A549 (cell line): ENCODE measurements around the gene ACYP2. TPM values are rescaled to one million over a fixed set of nuclear protein-coding genes. Genes with fewer than 3 reads are reported as not detected.

Source experiments
- ATAC-seq, 2 experiments: fragments of 200-7000 bp in 1 of 2; fragments of >200 bp in 1 of 2; cut with Nextera tagmentation in 1 of 2; cut with Tn5 transposase in 1 of 2; 3 replicates each; pipeline versions ENCODE4 v1.8.0 to v1.9.1; 2018 to 2020; ENCODE audit warnings: mild to moderate bottlenecking in 1 of 2, moderate library complexity in 1 of 2
- CTCF ChIA-PET: fragments of 300-600 bp; sonication (Branson Sonifier 250); formaldehyde crosslinking; extraction: SDS; loops from one replicate; lab custom pipeline; 2021; ENCODE audit warnings: antibody characterized with exemption, inconsistent platforms; lab: Yijun Ruan, JAX
- POLR2A ChIA-PET: fragments of 350-600 bp; formaldehyde crosslinking; extraction: SDS; loops from one replicate; lab custom pipeline; 2021; ENCODE audit warnings: antibody characterized with exemption, inconsistent platforms; lab: Yijun Ruan, JAX
- DNase-seq, 2 experiments: peaks; one replicate each; pipeline versions ENCODE4 v3.0.0 to v3.0.0-alpha.2; 2011 to 2016; ENCODE audit warnings: low read depth in 1 of 2, low spot score in 1 of 2
- FAIRE-seq: peaks from 2 replicates; lab custom pipeline; 2011; peaks lifted over from hg19 to GRCh38; lab: Jason Lieb, UNC
- H3K27ac ChIP-seq, 2 experiments: fragments of >200 bp; sonication (Bioruptor Twin); formaldehyde crosslinking; 3 replicates each; pipeline ENCODE4 v1.5.1; 2016 to 2017
- H3K4me1 ChIP-seq: fragments of >200 bp; sonication (Bioruptor Twin); formaldehyde crosslinking; 3 replicates; pipeline ENCODE4 v1.6.1; 2016
- H3K4me2 ChIP-seq: fragments of >200 bp; sonication (Bioruptor Twin); formaldehyde crosslinking; 3 replicates; pipeline ENCODE4 v1.6.1; 2016
- H3K4me3 ChIP-seq: fragments of >200 bp; sonication (Bioruptor Twin); formaldehyde crosslinking; 3 replicates; pipeline ENCODE4 v1.5.1; 2016
- H3K9me3 ChIP-seq: fragments of >200 bp; sonication (Bioruptor Twin); formaldehyde crosslinking; 3 replicates; pipeline ENCODE4 v1.6.1; 2016
- BHLHE40 ChIP-seq: IDR thresholded peaks from 2 replicates; pipeline ENCODE4 v1.6.1; 2012; ENCODE audit warnings: low read depth, low read length, inconsistent platforms
- CBX2 ChIP-seq: fragments of 200-600 bp; sonication (generic); IDR thresholded peaks from 2 replicates; pipeline ENCODE4 v1.6.1; 2016; ENCODE audit warnings: low read depth, mild to moderate bottlenecking, borderline replicate concordance
- CBX8 ChIP-seq: fragments of 200-600 bp; sonication (generic); IDR thresholded peaks from 2 replicates; pipeline ENCODE4 v1.6.1; 2016
- CHD4 ChIP-seq: fragments of 200-600 bp; sonication (generic); IDR thresholded peaks from 2 replicates; pipeline ENCODE4 v1.6.1; 2016; ENCODE audit warnings: antibody characterized with exemption, mild to moderate bottlenecking, borderline replicate concordance
- FOSB ChIP-seq: fragments of 250-450 bp; sonication (Bioruptor Pico); IDR thresholded peaks from 2 replicates; pipeline ENCODE4 v1.5.0; 2020; ENCODE audit warnings: mild to moderate bottlenecking, moderate library complexity
- FOSL2 ChIP-seq, 2 experiments: fragments of 450-650 bp in 1 of 2; fragments of >200 bp in 1 of 2; sonication (Bioruptor Twin) in 1 of 2; formaldehyde crosslinking; IDR thresholded peaks; 2 replicates each; pipeline versions ENCODE4 v1.5.0 to v1.6.1; 2016 to 2020; ENCODE audit warnings: mild to moderate bottlenecking in 1 of 2, moderate library complexity in 1 of 2
- HOXA7 ChIP-seq: fragments of 250-450 bp; sonication (Bioruptor Pico); IDR thresholded peaks from 2 replicates; pipeline ENCODE4 v1.5.0; 2020; ENCODE audit warnings: mild to moderate bottlenecking, moderate library complexity
- HOXB5 ChIP-seq: fragments of 250-450 bp; sonication (Bioruptor Pico); IDR thresholded peaks from 2 replicates; pipeline ENCODE4 v1.5.0; 2020; ENCODE audit warnings: mild to moderate bottlenecking, moderate library complexity
- JUN ChIP-seq, 2 experiments: fragments of >200 bp; sonication (Bioruptor Twin); formaldehyde crosslinking; IDR thresholded peaks; 2 replicates in 1 of 2; 3 replicates in 1 of 2; pipeline ENCODE4 v1.6.1; 2016 to 2017
- MAFK ChIP-seq: fragments of 450-650 bp; IDR thresholded peaks from 2 replicates; pipeline ENCODE4 v1.6.1; 2014; ENCODE audit not compliant: partially characterized antibody
- NFE2L2 ChIP-seq: fragments of 150-350 bp; conservative IDR thresholded peaks from 2 replicates; pipeline ENCODE4 v1.6.1; 2014; ENCODE audit warnings: low read length
- NPAS2 ChIP-seq: fragments of 250-450 bp; sonication (Bioruptor Pico); IDR thresholded peaks from 2 replicates; pipeline ENCODE4 v1.8.0; 2022; ENCODE audit warnings: mild to moderate bottlenecking, moderate library complexity, borderline replicate concordance
- NR3C1 ChIP-seq: fragments of >200 bp; sonication (Bioruptor Twin); formaldehyde crosslinking; IDR thresholded peaks from 3 replicates; pipeline ENCODE4 v1.6.1; 2017
- PHF8 ChIP-seq: fragments of 200-600 bp; sonication (generic); IDR thresholded peaks from 2 replicates; pipeline ENCODE4 v1.6.1; 2016; ENCODE audit warnings: low read depth, mild to moderate bottlenecking, antibody characterized with exemption, moderate library complexity, borderline replicate concordance
- POLR2A ChIP-seq: IDR thresholded peaks from 2 replicates; pipeline ENCODE4 v1.6.1; 2012; ENCODE audit warnings: mild to moderate bottlenecking, low read length
- RAD21 ChIP-seq, 2 experiments: fragments of >200 bp in 1 of 2; sonication (Bioruptor Twin) in 1 of 2; formaldehyde crosslinking in 1 of 2; IDR thresholded peaks in 1 of 2; conservative IDR thresholded peaks in 1 of 2; 2 replicates in 1 of 2; 3 replicates in 1 of 2; pipeline ENCODE4 v1.6.1; 2012 to 2018; ENCODE audit warnings: inconsistent platforms in 1 of 2
- RCOR1 ChIP-seq: fragments of 150-350 bp; IDR thresholded peaks from 2 replicates; pipeline ENCODE4 v1.6.1; 2014; ENCODE audit warnings: antibody characterized with exemption, low read length, low read depth
- RFX5 ChIP-seq: fragments of 450-650 bp; IDR thresholded peaks from 2 replicates; pipeline ENCODE4 v1.7.1; 2014; ENCODE audit warnings: antibody characterized with exemption, mild to moderate bottlenecking, moderate library complexity
- ZC3H11A ChIP-seq: fragments of 450-650 bp; IDR thresholded peaks from 2 replicates; pipeline ENCODE4 v1.6.1; 2014; ENCODE audit warnings: antibody characterized with exemption, mild to moderate bottlenecking
- ZFP36 ChIP-seq: fragments of 450-650 bp; IDR thresholded peaks from 2 replicates; pipeline ENCODE4 v1.6.1; 2014; ENCODE audit warnings: borderline replicate concordance; ENCODE audit not compliant: partially characterized antibody
- WGBS: methylation state at CpG from one replicate; pipeline ENCODE4 v1.1.6; 2017; ENCODE audit errors: missing lambda C conversion rate; 5-methylcytosine and 5-hydroxymethylcytosine counted together
- polyA plus RNA-seq, 4 experiments: library from polyadenylated mRNA; depleted of rRNA in 3 of 4; stranded (reverse); fragments of >200 nt; fragmentation: RNase III in 1 of 4; extraction: RNeasy Plus Mini Kit Qiagen cat#74134 plus additional on column Dnase treatment in 1 of 4; gene quantifications; 2 replicates in 3 of 4; 3 replicates in 1 of 4; pipeline ENCODE4 v1.2.3, GENCODE V29; 2011 to 2017
- TF ChIP-seq, protein P1 (sequence below): fragments of >200 bp; sonication (Bioruptor Twin); formaldehyde crosslinking; IDR thresholded peaks from 3 replicates; pipeline ENCODE4 v1.5.1; 2016
- TF ChIP-seq, protein P2 (sequence below): IDR thresholded peaks from 2 replicates; pipeline ENCODE4 v1.6.1; 2012
- TF ChIP-seq, protein P3 (sequence below): fragments of 250-450 bp; sonication (Bioruptor Pico); IDR thresholded peaks from 2 replicates; pipeline ENCODE4 v1.5.0; 2020; ENCODE audit warnings: low read depth, mild to moderate bottlenecking, moderate library complexity
- TF ChIP-seq, protein P4 (sequence below): IDR thresholded peaks from 2 replicates; pipeline ENCODE4 v1.6.1; 2012; ENCODE audit warnings: low read depth, borderline replicate concordance
- TF ChIP-seq, protein P5 (sequence below): IDR thresholded peaks from 2 replicates; pipeline ENCODE4 v1.6.1; 2012

The ACYP2 gene
- polyA plus RNA-seq, 2 of the 4 experiments (the other 2 are of a cell fraction) = 10.0 to 11.4 TPM

DNA sequence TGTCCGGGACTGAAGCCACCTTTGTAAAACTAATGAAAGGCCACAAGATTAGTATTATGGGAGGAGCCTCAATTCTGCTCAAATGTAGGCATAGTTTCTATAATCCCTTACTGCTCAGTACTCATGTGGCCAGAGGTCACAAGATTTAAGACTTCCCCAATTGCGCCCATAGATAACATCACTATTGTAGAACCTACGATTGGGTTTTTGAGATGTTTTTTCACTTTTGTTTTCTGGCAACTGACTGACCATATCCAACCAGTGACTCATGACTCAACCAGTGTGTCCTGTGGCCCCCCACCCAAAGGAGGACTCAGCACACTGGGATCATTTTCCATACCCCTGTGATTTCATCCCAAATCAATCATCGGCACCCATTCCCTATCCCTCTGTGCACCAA, 155.8 kb downstream of the ACYP2 start:
- peaks cover 8% of the 10 kb centered on the region; the same call in 2 of the 3 replicates for H3K4me1 ChIP-seq
- FAIRE-seq = no peak
- CTCF ChIA-PET = no interaction called here
- no peak overlapping the region for H3K4me3 ChIP-seq
- WGBS = 98% methylated on average over 4 of the region's 4 CpGs
- POLR2A ChIA-PET = no interaction called here
- no peak for DNase-seq
- no peak for ATAC-seq
- no peak overlapping the region for H3K27ac ChIP-seq
- peaks cover 2% of the 10 kb centered on the region; the same call in 2 of the 3 replicates for H3K9me3 ChIP-seq
- TF ChIP-seq, protein P1, sequence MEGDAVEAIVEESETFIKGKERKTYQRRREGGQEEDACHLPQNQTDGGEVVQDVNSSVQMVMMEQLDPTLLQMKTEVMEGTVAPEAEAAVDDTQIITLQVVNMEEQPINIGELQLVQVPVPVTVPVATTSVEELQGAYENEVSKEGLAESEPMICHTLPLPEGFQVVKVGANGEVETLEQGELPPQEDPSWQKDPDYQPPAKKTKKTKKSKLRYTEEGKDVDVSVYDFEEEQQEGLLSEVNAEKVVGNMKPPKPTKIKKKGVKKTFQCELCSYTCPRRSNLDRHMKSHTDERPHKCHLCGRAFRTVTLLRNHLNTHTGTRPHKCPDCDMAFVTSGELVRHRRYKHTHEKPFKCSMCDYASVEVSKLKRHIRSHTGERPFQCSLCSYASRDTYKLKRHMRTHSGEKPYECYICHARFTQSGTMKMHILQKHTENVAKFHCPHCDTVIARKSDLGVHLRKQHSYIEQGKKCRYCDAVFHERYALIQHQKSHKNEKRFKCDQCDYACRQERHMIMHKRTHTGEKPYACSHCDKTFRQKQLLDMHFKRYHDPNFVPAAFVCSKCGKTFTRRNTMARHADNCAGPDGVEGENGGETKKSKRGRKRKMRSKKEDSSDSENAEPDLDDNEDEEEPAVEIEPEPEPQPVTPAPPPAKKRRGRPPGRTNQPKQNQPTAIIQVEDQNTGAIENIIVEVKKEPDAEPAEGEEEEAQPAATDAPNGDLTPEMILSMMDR = no peak
- no peak for TF ChIP-seq PHF8
- TF ChIP-seq RCOR1 = no peak
- TF ChIP-seq ZFP36 = no peak
- TF ChIP-seq POLR2A = no peak
- no peak for TF ChIP-seq HOXA7 (CRISPR knock-in tag)
- TF ChIP-seq FOSL2 (IDR thresholded peaks at IDR 0.05) = no peak
- no peak for TF ChIP-seq FOSL2 (CRISPR knock-in tag; IDR thresholded peaks at IDR 0.05)
- TF ChIP-seq, protein P2, sequence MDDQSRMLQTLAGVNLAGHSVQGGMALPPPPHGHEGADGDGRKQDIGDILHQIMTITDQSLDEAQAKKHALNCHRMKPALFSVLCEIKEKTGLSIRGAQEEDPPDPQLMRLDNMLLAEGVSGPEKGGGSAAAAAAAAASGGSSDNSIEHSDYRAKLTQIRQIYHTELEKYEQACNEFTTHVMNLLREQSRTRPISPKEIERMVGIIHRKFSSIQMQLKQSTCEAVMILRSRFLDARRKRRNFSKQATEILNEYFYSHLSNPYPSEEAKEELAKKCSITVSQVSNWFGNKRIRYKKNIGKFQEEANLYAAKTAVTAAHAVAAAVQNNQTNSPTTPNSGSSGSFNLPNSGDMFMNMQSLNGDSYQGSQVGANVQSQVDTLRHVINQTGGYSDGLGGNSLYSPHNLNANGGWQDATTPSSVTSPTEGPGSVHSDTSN = no peak
- no peak for TF ChIP-seq NPAS2 (CRISPR knock-in tag)
- TF ChIP-seq RAD21 (conservative IDR thresholded peaks at IDR 0.05 in 1 of 2, IDR thresholded peaks at IDR 0.05 in 1 of 2) = no peak
- no peak for TF ChIP-seq CBX8
- TF ChIP-seq HOXB5 (CRISPR knock-in tag) = no peak
- TF ChIP-seq, protein P3, sequence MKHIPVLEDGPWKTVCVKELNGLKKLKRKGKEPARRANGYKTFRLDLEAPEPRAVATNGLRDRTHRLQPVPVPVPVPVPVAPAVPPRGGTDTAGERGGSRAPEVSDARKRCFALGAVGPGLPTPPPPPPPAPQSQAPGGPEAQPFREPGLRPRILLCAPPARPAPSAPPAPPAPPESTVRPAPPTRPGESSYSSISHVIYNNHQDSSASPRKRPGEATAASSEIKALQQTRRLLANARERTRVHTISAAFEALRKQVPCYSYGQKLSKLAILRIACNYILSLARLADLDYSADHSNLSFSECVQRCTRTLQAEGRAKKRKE (CRISPR knock-in tag) = no peak
- TF ChIP-seq NFE2L2 = no peak
- no peak for TF ChIP-seq RFX5
- TF ChIP-seq, protein P4, sequence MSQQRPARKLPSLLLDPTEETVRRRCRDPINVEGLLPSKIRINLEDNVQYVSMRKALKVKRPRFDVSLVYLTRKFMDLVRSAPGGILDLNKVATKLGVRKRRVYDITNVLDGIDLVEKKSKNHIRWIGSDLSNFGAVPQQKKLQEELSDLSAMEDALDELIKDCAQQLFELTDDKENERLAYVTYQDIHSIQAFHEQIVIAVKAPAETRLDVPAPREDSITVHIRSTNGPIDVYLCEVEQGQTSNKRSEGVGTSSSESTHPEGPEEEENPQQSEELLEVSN = no peak
- TF ChIP-seq JUN (IDR thresholded peaks at IDR 0.05) = no peak
- no peak for TF ChIP-seq NR3C1
- no peak for TF ChIP-seq ZC3H11A
- TF ChIP-seq CBX2 = no peak
- no peak overlapping the region for H3K4me2 ChIP-seq

DNA sequence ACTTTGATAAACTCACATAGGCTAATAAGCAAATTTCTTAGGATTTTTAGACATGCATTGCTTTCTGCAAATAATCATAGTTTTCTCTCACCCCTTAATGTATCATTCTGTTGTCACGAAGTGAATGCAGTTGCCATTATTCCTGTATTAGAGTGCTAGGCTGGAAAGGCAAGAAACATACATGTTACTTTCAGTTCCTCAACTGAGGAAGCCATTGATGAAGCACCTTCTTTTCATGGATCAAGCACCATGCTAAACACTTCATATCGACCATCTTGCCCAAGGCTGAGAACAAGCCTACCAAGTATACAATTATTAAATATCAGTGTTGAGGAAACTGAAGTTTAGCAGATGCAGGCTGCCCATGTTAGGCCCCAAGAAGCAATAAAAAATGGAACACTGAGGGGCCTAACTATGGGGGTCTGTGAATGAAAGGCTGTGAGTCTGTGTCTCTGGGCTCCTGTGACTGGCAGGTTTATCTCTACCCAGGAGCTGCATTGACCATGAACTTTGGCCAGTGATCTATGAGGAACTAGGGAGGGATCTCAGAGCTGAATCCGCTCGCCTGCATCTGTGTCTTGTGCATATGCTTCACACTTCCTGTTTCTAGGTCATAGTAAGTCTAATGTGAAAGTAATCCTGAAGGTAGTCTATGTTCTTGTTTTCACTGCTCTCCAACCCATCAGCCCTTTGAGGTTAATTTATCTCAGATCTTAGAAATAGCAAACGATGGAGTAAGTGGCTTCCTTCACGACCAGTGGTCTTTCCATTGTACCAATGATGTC, 156.6 kb downstream of the ACYP2 start:
- DNase-seq = no peak
- no peak for FAIRE-seq
- ATAC-seq = no peak
- CTCF ChIA-PET = no interaction called here
- 61% methylated on average over 6 of the region's 6 CpGs for WGBS
- H3K4me3 ChIP-seq = no peak overlapping the region
- peaks cover 2% of the 10 kb centered on the region; the same call in 2 of the 3 replicates for H3K9me3 ChIP-seq
- no peak overlapping the region for H3K4me2 ChIP-seq
- H3K4me1 ChIP-seq = peaks cover 8% of the 10 kb centered on the region; the same call in 2 of the 3 replicates
- no peak for TF ChIP-seq BHLHE40
- TF ChIP-seq FOSL2 (IDR thresholded peaks at IDR 0.05) = no peak
- no peak for TF ChIP-seq FOSL2 (CRISPR knock-in tag; IDR thresholded peaks at IDR 0.05)
- no peak for TF ChIP-seq CBX2
- no peak for TF ChIP-seq NFE2L2
- no peak for TF ChIP-seq MAFK
- TF ChIP-seq FOSB = no peak
- no peak for TF ChIP-seq CHD4
- TF ChIP-seq, protein P5, sequence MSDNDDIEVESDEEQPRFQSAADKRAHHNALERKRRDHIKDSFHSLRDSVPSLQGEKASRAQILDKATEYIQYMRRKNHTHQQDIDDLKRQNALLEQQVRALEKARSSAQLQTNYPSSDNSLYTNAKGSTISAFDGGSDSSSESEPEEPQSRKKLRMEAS = no peak
- H3K27ac ChIP-seq = no peak overlapping the region
- POLR2A ChIA-PET = no interaction called here
